IPS DF 6.9 (cell line): Measurements from ENCODE around the gene SERBP1.
"Not testable (repeated sequence)": the region's sequence is repeated elsewhere in the genome, so short reads cannot be mapped to it uniquely, and the experiment has no call there.

Experiments used
- DNase-seq: peaks from one replicate; pipeline ENCODE4 v3.0.0-alpha.2; 2013; ENCODE audit warnings: low read depth, low spot score
- H3K27ac ChIP-seq: one replicate; pipeline ENCODE4 v1.5.1; 2013; ENCODE audit warnings: low read length, control low read depth
- H3K27me3 ChIP-seq: 2 replicates; pipeline ENCODE4 v1.6.1; 2013; ENCODE audit warnings: mild to moderate bottlenecking, low read length; ENCODE audit not compliant: control insufficient read depth, insufficient read depth
- H3K36me3 ChIP-seq: 2 replicates; pipeline ENCODE4 v1.6.1; 2013; ENCODE audit warnings: low read length; ENCODE audit not compliant: control insufficient read depth, insufficient read depth
- H3K4me1 ChIP-seq: 2 replicates; pipeline ENCODE4 v1.6.1; 2013; ENCODE audit warnings: low read length; ENCODE audit not compliant: control insufficient read depth, insufficient read depth
- H3K4me3 ChIP-seq: 2 replicates; pipeline ENCODE4 v1.5.1; 2013; ENCODE audit warnings: mild to moderate bottlenecking, low read length
- H3K9me3 ChIP-seq: 2 replicates; pipeline ENCODE4 v1.6.1; 2013; ENCODE audit warnings: low read length, inconsistent platforms; ENCODE audit not compliant: control insufficient read depth, insufficient read depth
- WGBS: extraction: QIAGEN DNeasy Blood & Tissue Kit; methylation state at CpG from one replicate; pipeline ENCODE4 v1.1.7; 2013; ENCODE audit warnings: mixed read lengths, missing lambda C conversion rate; ENCODE audit not compliant: insufficient read length, insufficient coverage; 5-methylcytosine and 5-hydroxymethylcytosine counted together

SERBP1 gene

DNA sequence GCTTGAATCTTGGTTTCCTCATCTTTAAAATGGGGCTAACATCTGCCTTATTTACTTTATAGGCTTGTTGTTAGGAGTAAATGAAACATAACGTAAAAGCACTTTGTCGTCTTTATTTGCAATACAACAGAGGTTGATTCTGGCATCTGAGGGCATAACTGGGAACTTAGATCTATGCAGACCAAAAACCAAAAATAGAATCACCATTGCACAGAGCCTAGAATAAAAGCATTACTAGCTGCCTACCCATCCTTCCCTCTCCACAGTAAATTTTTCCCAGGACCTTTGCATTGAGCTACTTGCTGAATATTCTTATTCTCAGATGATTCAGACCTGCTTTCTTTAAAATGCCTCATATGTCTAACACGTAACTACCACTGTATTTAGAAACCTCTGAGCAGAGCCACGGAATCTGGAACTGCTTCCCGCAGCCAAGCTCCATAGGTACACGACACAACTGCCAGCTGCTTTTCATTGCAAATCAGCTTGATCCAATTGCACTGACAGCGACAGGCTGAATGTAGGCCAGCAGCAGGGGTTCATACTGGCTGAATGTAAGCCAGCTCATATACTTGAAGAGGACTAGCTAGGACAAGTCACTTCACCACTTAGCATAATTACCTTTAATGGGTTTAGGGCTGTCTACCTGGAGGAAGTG lies 33.2 kb upstream of the SERBP1 start:
- no peak for DNase-seq
- no peaks in the 10 kb centered on the region for H3K36me3 ChIP-seq
- peaks cover 2% of the 10 kb centered on the region; the same call in 1 of the 2 replicates for H3K4me1 ChIP-seq
- no peak overlapping the region for H3K27ac ChIP-seq
- no CpG with 5 or more reads among the region's 7 CpGs for WGBS
- H3K4me3 ChIP-seq, result no peak overlapping the region
- H3K9me3 ChIP-seq, result no peaks in the 10 kb centered on the region
- H3K27me3 ChIP-seq, result no peaks in the 10 kb centered on the region

DNA sequence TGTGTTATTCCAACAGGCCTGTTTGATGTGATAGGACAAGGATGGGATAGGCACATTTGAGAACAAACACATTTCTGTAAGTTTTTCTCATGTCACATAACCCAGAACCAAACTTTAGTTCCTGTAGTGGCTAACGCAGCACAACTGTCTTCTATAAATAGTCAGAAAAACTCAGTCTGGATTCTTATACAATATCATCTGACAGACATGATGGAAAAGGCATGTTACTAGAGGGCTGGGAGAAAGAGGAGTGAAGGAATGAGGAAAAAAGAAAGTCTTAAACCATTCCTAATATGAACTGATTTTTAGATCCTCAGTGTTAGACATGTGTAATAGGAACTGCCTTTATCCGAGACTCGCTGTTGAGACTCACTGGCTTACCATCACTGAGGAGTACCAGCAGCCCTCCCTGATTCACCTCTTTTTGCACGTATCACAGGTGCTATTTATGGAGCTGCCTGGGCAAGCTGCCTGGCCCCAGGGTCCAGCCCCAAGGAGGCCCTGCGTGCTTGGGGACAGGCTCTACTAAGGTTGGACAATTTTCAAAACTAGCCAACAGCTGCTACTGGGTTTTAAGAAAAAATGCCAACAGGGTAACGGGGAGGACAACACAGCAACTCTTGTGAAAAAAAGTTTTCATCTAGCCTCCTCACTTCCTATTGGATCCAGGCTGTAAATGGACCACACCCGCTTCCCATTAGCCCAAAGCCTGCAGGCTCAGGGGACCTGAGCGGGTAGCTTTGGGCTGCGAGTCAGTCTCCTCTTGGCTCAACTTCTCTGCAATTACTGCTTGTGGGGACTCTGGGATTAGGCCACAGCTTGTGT lies 30.7 kb upstream of the SERBP1 start:
- H3K36me3 ChIP-seq, result no peaks in the 10 kb centered on the region
- DNase-seq, result no peak
- WGBS, result no CpG with 5 or more reads among the region's 9 CpGs
- H3K27ac ChIP-seq, result no peak overlapping the region
- H3K4me3 ChIP-seq, result no peak overlapping the region
- H3K4me1 ChIP-seq, result peaks cover 3% of the 10 kb centered on the region; the same call in 1 of the 2 replicates
- H3K27me3 ChIP-seq, result no peaks in the 10 kb centered on the region
- H3K9me3 ChIP-seq, result no peaks in the 10 kb centered on the region

DNA sequence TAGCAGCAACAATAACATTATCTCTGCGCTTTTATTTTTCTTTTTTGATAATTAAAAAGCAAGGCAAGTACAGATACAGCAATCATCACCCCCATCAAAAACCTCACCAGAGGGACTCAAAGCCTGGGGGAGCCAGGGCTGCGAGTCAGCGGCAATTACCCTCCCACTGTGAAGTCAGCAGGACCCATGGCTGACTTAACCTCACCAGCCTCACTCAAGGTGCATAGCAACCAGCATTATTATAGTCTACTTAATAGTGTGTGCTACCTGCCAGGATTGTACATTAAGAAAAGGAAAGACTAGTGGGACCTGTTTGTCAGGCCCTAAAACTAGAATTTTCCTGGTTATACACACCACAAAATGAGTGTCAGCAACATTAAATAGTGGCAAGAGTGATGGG lies 28.9 kb upstream of the SERBP1 start:
- Histone ChIP-seq H3K27me3 (no peaks in the 10 kb centered on the region), H3K36me3 (no peaks in the 10 kb centered on the region), H3K4me3 (no peak overlapping the region), H3K27ac (no peak overlapping the region), H3K4me1 (peaks cover 3% of the 10 kb centered on the region; the same call in 1 of the 2 replicates), H3K9me3 (no peaks in the 10 kb centered on the region)
- no peak for DNase-seq
- WGBS, result no CpG with 5 or more reads among the region's 3 CpGs

DNA sequence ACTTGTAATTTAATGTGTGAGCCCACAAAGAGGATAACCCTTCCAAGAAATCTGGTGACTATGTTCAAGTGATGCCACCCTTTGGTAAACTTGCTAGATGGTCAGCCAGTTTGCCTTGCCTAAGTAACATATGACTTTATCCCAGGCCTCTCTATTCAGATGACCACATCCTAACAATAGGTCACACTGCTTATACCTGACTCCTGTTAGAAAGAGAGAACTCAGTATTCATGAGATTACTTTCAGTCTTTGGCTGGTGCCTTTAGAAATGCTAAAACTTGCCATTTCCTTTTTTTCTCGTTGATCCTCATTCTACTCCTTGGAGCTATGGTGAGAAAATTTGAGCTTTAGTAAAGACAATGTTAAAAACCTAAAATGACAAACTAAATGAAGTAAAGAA lies 28.5 kb upstream of the SERBP1 start:
- WGBS, result no CpG with 5 or more reads among the region's 1 CpG
- H3K27me3 ChIP-seq, result no peaks in the 10 kb centered on the region
- H3K4me1 ChIP-seq, result peaks cover 3% of the 10 kb centered on the region; the same call in 1 of the 2 replicates
- no peak overlapping the region for H3K4me3 ChIP-seq
- no peaks in the 10 kb centered on the region for H3K9me3 ChIP-seq
- no peak overlapping the region for H3K27ac ChIP-seq
- DNase-seq, result no peak
- no peaks in the 10 kb centered on the region for H3K36me3 ChIP-seq

DNA sequence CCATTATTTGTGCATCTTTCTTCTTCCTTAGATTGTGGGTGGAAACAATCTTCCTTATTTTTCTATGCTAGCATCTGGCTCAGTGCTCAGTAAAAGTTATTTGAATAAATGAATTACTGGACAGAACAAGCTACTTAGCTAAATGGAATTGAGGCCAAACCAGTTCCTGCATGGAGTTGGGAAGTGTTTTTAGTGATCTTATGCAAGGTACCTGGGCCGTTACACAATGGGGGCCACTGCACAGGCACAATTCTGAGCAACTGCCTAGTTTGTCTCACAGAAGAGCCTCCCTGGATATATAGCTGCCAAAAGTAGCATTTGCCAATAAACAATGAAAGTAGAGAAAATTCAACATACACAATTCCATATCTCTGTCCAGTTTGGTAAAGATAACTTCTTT lies 27.0 kb upstream of the SERBP1 start:
- H3K27ac ChIP-seq, result no peak overlapping the region
- no peak overlapping the region for H3K4me3 ChIP-seq
- H3K4me1 ChIP-seq, result peaks cover 3% of the 10 kb centered on the region; the same call in 1 of the 2 replicates
- WGBS, result no CpG with 5 or more reads among the region's 1 CpG
- no peaks in the 10 kb centered on the region for H3K36me3 ChIP-seq
- DNase-seq, result no peak
- H3K9me3 ChIP-seq, result no peaks in the 10 kb centered on the region
- no peaks in the 10 kb centered on the region for H3K27me3 ChIP-seq

DNA sequence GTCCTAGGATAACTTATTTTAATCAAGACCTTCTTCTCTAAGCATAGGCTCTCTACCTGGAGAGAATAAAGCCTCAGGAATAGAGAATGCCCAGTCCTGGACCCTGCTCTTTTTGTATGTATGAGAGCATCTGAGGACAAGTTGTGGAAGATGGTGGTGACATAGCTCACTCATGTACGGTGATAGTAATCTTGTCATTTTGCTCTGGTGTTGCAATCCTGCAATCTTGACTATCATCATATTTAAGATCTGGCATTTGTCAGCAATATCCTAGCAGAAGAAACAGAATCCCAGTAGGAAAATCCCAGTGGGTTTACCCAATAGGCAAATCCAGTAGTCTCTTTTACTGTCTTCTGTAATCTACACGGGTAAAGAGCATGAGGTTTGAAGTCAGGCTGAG lies 21.6 kb upstream of the SERBP1 start:
- Histone ChIP-seq H3K27ac (no peak overlapping the region), H3K36me3 (no peaks in the 10 kb centered on the region), H3K9me3 (no peaks in the 10 kb centered on the region), H3K4me1 (no peaks in the 10 kb centered on the region), H3K4me3 (no peak overlapping the region), H3K27me3 (no peaks in the 10 kb centered on the region)
- WGBS, result no CpG with 5 or more reads among the region's 2 CpGs
- DNase-seq, result no peak

DNA sequence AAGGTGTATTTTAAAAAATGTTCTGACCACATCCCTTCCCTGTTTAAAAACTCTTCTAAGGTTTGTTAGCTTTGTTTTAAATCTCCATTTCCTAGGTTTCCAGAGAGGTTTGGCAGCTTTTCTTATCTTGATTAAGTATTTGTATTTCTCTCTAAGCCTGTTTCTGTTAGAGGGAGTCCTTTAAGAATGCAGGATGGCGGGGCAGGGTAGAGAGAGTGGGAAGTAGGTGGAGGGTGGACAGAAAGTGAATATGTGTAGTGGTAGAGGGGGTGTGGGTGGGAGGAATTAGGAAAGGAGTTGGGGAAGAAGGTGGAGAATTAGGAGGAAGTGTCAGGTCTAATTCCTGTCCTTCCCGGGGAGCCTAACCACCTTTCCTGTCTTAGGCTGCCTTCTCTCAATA lies 21.2 kb upstream of the SERBP1 start:
- DNase-seq, result no peak
- H3K4me1 ChIP-seq, result no peaks in the 10 kb centered on the region
- no peaks in the 10 kb centered on the region for H3K9me3 ChIP-seq
- H3K36me3 ChIP-seq, result no peaks in the 10 kb centered on the region
- no peak overlapping the region for H3K4me3 ChIP-seq
- H3K27ac ChIP-seq, result no peak overlapping the region
- H3K27me3 ChIP-seq, result no peaks in the 10 kb centered on the region
- WGBS, result no CpG with 5 or more reads among the region's 2 CpGs

DNA sequence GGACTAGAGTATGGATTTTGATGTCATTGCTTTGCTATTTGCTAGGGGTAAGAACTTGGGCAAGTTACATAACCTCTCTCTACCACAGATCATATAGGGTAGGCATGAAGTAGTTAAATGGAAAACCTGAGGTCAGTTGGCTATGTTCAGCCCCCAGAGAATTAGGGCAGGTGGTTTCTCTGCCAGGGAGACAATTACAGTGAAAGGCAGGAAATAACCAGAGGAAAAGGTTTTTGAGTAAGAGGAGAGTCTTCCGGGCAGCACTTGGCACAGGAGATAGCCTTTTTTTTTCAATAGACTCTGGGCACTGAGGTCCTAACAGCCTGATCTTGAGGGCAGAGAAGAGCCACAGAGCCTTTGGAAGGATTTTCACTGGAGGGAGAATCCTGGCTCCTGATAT lies 16.7 kb upstream of the SERBP1 start:
- Histone ChIP-seq H3K4me3 (no peak overlapping the region), H3K27ac (no peak overlapping the region)
- no CpG with 5 or more reads among the region's 1 CpG for WGBS

DNA sequence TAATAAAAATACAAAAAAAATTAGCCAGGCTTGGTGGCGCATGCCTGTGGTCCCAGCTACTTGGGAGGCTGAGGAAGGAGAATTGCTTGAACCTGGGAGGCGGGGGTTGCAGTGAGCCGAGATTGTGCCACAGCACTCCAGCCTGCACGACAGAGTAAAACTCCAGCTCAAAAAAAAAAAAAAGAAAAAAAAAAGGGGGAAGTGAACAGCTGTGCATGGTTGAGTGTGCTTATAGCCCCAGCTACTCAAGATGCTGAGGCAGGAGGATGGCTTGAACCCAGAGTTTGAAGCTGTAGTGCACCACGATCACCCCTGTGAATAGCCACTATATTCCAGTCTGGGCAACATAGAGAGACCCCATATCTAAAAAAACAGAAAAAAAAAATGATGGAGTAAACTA lies 15.8 kb upstream of the SERBP1 start:
- not testable (repeated sequence) for H3K4me1 ChIP-seq, H3K27me3 ChIP-seq, H3K27ac ChIP-seq, H3K36me3 ChIP-seq, H3K9me3 ChIP-seq, DNase-seq, H3K4me3 ChIP-seq
- no CpG with 5 or more reads among the region's 5 CpGs for WGBS

More for the DNA sequence above, 16.7 kb upstream of the SERBP1 start:
- H3K36me3 ChIP-seq, result no peaks in the 10 kb centered on the region
- no peaks in the 10 kb centered on the region for H3K9me3 ChIP-seq
- H3K27me3 ChIP-seq, result no peaks in the 10 kb centered on the region
- no peaks in the 10 kb centered on the region for H3K4me1 ChIP-seq
- DNase-seq, result no peak

DNA sequence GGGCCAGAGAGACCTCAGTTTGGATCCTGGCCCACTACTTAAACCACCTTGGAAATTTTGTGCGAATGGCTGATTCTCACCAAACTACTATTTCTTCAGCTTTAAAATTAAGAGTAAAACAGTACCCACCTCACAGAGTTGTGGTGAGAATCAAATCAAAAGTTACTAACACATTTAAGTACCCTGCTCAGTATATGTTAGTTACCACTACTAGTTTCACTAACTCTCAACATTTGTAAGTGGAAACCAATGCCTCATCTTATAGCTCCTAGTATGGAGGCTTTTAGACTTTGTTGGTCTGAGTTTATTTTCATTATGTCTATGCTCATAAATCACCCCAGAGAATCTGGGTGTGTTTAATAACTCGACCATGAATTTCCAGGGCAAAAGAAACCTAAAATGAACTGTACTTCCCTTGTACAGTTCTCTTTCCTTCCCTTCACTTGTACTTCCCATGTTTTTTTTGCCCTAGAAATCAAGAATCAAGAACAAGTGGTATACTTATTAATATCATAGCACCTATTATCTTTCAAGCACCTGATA lies 11.6 kb upstream of the SERBP1 start:
- H3K27ac ChIP-seq, result no peak overlapping the region
- H3K4me1 ChIP-seq, result no peaks in the 10 kb centered on the region
- no peaks in the 10 kb centered on the region for H3K36me3 ChIP-seq
- WGBS, result no CpG with 5 or more reads among the region's 2 CpGs
- no peak overlapping the region for H3K4me3 ChIP-seq
- no peaks in the 10 kb centered on the region for H3K9me3 ChIP-seq
- no peak for DNase-seq
- no peaks in the 10 kb centered on the region for H3K27me3 ChIP-seq
